ENCODE data around the gene IL17D.

Gene IL17D

DNA sequence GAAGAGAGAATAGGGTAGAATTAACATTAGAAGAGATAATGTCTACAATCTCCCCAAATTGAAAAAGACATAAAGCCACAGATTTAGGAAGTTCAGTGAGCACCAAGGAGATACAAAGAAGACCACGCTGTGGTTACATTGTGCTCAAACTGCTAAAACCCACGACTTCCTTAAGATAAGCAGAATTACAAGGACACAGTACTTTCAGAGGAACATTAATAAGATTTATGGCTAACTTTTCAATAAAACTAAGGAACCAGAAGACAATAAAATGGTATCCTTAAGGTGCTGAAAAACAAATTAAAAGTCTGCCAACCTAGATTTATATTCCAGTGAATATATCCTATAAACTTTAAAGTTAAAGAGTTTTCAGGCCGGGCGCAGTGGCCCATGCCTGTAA, 7.4 kb upstream of the IL17D start:
- no peak for DNase-seq

GRCh38 chr13:20699715-20700114, 3.8 kb upstream of the IL17D start:
- DNase-seq: no peak

- no peak for DNase-seq
Measured at GRCh38 chr13:20700288-20700687, 3.2 kb upstream of the IL17D start.

DNA sequence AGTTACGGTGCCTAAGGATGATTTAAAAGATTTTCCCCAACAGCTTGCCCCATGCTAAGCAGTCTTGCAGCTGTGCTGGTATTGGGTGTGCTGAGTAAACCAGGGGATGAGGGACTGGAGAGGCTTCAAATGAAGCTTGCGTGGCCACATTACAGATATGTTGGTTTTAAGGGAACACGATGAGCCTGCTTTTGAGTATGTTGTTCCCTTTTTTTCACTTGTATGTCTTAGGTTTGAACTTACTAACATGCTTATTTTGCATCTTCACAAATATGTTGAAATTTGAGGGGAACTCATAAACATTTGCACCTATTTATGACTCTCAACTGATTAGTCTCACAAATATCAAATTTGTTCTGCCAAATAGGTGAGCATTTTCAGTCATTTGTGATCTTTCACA, 2.0 kb upstream of the IL17D start:
- DNase-seq: no peak

GRCh38 chr13:20702530-20702914, 977 bp upstream of the IL17D start:
- no peak for DNase-seq

- DNase-seq: no peak
Measured at GRCh38 chr13:20703780-20704458, 420 bp downstream of the IL17D start.

DNA sequence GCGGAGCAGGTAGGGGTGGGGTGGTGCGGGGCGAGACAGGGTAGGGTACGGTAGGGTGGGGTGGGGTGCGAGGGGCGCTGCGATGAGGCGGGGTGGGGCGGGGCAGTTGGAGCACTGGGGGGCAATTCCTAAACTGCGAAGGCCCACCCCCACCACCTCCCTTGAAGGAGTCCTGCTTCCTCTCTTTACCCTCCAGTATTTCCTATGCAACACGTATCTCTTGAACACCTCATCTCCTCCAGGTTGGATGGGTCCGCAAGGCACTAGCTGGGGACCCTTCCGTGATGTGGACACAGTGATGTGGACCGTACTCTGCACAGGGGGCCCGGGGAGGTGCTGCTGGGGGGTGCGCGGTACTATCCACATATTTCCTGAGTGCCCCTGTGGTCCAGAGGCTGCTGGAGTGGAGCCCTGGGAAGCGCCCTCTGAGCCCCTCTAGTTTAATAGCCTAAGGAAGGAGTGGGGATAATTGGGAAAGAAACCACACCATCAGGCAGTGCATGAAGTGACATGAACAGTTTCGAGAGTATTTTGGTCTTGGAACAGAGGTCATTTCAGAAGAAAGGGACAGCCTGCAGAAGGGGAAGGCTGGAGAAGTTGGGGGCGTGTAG, 1.1 kb downstream of the IL17D start:
- DNase-seq: no peak

DNA sequence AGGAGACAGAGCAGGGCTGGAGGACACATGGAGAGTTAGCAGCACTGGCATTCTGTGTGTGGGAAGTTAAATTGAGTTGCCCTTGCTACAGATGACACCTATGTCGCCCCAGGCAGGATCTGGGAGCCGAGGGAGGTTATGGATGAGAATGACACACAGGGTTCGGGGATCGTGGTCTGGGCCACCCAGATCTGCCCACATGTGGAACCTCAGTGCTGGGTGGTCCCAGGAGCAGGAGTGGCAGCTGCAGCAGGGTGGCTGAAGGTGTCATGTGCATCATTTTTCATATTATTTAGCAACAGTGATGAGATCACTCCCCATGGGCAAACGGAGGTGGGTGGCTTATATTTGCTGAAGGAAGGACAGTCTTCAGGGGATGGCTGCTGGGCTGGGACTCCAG, 3.2 kb downstream of the IL17D start:
- no peak for DNase-seq

- no peak for DNase-seq
Measured at GRCh38 chr13:20708216-20708615, 4.7 kb downstream of the IL17D start.

GRCh38 chr13:20709369-20709768, 5.9 kb downstream of the IL17D start:
- DNase-seq: no peak

DNA sequence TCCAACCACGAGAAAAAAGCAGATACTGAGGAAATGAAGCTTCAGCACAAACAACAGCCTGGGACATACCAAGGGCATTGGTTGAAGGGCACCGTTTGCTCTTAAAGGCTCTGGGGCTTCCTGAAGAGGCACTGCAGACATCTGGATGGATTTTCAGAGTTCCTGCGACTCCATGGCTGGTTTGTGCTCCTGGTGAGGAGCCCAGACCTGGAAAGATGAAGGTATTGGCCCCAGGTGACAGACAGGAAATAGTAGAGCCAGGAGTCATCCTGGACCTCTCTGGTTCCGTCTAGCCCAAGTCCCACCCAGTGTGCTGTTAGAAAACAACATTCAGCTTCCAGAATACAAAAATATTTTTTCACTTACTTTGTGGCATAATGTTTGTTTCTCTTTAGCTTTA, 6.3 kb downstream of the IL17D start:
- DNase-seq: no peak

DNA sequence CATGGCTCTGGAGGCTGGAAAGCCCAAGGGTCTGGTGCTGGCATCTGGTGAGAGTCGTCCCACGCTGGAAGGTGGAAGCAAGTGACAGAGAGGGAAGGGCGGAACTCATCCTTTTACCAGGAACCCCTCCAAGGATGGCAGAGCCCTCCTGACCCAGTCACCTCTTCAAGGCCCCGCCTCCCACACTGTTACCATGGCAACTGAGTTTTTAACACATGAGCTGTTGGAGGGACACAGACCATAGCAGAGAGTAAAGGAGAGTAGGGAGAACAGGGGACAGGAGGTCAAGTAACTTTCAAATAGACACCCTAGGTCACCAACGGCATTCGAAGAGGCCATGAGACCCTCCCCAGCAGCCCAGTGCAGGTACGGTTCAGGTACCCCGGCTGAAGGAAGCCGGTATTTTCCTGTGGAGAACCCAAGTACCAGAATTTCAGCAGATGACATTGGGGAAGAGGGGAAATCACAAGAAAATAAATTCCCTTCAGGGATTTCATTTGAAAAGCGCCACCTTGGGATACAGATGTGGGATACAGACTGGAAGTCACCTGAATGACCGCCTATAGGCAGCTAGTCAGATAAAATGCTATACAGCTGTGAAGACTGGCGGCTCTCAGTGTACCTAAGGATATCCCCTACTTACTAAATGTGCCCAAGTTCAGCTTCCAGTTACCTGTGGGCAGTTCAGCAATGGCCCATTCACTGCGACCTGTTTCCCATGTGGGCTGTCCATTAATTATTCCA, 8.0 kb downstream of the IL17D start:
- DNase-seq: no peak

DNA sequence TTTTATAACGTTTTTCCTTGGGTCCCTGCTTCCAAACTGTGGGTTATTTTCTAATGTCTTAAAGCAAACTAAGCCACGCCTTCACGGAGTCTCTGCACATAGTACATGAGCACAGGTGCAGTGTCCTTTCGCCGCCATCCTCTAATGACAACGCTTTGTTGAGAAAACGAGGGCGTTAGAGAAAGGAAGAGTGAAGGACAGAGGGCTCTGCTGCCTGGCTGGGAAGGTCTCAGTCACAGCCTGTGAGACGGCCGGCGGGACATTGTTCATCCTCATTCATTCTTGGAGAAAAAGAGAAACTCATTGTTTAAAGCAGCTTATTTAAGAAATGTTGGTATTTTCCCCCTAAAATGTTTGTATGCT, 9.5 kb downstream of the IL17D start:
- no peak for DNase-seq

GRCh38 chr13:20713751-20714150, 10.3 kb downstream of the IL17D start:
- DNase-seq: no peak

- no peak for DNase-seq
Measured at GRCh38 chr13:20714161-20714560, 10.7 kb downstream of the IL17D start.

DNA sequence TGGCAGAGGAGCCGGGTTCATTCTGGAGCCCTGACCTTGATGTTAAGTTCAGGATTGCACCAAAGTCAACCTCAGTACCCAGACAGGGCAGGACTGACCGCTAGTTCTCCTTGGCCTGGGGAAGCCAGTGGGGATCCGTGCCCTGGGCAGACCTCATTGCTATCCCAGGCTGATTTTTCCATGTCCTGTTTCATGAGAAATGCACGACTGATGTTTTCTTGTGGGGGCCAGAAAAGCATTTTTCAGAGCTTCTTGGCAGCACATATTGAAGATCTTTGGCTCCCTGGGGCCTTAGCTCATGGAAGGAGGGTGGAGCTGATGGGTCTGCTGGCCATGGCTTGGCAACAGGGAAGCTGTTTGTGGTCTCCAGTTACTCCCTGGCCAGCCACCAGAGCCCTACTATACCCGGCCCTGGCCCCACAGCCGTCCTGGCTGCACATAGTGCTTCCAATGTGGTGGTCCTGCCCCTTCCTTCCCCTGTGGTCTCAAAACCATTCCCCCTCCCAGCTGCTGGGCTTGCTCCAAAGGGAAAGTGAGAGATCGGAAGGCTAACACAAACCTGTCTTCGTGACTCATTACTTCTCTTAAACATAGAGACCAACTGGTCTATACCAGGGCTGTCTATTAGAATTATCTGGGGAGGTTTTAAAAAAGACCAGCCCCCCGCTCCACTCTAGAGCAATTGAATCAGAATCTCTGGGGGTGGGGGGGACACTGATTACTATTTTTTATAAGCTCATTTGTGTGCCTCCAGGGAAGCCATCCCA, 11.2 kb downstream of the IL17D start:
- DNase-seq: no peak

- DNase-seq: no peak
Measured at GRCh38 chr13:20715330-20715712, 11.8 kb downstream of the IL17D start.

GRCh38 chr13:20716951-20717350, 13.5 kb downstream of the IL17D start:
- no peak for DNase-seq

DNA sequence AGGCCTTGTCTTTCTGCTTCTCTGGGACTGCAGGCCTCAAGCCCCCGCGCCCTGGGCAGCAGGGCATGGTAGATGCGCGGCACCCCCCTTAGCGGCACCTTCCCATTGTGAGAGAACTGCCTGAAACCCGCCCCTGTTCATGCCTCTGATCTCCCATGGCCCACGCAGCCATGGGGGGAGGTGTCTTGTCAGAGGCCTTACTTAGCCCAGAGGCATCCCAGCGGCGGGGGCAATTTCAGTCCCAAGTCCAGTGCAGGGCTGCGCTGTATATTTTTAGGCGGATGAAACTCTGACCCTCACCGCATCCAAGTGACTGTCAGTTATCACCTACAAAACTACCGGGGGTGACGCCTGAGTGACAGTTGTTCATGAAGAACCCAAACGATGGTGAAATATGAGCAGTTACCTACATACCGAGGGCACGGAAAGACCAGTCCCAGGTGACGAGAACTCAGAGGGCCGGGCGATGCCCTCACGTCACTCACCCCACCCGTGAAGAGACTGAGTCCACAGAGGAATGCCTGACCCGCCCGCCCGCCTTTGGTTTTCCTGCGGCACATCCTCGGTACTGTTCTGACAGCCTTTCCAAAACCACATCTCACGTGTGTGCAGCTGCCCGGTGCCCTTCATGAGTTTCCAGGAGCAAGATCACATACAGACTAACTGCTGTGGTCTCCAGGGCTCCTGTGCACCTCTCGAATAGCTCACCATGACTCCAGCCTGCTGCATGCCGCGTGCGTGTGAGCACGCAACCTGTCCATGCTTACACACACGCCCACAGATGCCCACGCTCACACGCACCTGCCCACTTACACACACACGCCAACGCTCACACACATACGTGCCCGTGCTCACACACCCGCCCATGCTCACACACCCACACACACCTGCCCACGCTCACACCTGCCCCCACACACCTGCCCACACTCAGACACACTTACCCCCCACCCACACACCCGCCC, 14.4 kb downstream of the IL17D start:
- DNase-seq: no peak

DNA sequence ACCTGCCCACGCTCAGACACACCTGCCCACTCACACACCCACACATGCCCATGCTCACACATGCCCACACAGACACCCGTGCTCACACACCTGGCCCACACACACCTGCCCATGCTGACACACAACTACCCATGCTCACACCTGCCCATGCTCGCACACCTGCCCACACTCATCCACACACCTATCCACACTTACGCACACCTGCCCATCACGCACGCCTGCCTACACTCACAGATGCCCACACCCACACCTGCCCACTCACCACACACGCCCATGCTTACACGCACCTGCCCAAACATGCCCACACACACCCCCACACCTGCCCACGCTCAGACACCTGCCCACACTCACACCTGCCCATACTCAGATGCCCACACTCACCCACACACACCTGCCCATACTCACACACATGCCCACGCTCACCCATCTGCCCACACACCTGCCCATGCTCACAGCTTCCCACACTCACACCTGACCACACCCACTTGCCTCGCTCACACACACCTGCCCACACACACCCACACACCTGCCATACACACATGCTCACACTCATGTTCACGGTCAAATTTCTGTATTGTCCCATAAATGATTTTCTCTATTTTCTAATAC, 15.6 kb downstream of the IL17D start:
- DNase-seq: no peak

- DNase-seq: no peak
Measured at GRCh38 chr13:20719783-20720182, 16.3 kb downstream of the IL17D start.

DNA sequence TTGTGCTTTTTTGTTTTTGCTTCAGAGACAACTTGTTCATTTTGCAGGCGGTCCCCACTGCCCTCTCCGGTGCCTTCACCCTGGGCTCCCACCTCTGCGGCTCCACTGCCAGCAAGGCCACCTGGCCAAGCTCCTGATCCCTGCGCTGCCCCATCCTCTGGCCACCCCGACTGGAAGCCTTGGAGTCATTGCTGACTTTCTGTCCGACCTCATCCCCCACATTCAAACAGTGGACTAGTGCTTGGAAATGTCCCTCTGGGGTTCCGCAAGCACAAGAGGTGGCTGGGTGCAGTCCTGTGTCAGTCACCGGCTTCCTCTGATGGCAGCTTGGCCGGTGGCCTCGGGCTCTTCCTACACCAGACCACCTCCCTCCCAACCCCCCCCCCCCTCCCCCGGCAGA, 17.0 kb downstream of the IL17D start:
- DNase-seq: no peak
